SU-DHL-6 (cell line): Measurements from ENCODE around the gene PBX1.

Experiments used
- EZH2phosphoT487 ChIP-seq: fragments of 200-600 bp; sonication (generic), shearing (Covaris generic); conservative IDR thresholded peaks from 2 replicates; pipeline ENCODE4 v1.6.1; 2018; ENCODE audit warnings: mild to moderate bottlenecking, antibody characterized with exemption, low read length, moderate library complexity, mixed read lengths
- TF ChIP-seq, protein P1 (sequence below): fragments of 200-600 bp; sonication (generic); IDR thresholded peaks from one replicate; pipeline ENCODE4 v1.5.1; 2017; ENCODE audit warnings: antibody characterized with exemption, mild to moderate bottlenecking, low read length, moderate library complexity; ENCODE audit not compliant: insufficient read depth, poor library complexity, severe bottlenecking

GRCh38 chr1:164801246-164801731 lies 242.3 kb downstream of the PBX1 start:
- TF ChIP-seq, protein P1, sequence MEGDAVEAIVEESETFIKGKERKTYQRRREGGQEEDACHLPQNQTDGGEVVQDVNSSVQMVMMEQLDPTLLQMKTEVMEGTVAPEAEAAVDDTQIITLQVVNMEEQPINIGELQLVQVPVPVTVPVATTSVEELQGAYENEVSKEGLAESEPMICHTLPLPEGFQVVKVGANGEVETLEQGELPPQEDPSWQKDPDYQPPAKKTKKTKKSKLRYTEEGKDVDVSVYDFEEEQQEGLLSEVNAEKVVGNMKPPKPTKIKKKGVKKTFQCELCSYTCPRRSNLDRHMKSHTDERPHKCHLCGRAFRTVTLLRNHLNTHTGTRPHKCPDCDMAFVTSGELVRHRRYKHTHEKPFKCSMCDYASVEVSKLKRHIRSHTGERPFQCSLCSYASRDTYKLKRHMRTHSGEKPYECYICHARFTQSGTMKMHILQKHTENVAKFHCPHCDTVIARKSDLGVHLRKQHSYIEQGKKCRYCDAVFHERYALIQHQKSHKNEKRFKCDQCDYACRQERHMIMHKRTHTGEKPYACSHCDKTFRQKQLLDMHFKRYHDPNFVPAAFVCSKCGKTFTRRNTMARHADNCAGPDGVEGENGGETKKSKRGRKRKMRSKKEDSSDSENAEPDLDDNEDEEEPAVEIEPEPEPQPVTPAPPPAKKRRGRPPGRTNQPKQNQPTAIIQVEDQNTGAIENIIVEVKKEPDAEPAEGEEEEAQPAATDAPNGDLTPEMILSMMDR = no peak
- TF ChIP-seq EZH2phosphoT487 = no peak
